Stimulated activated CD8-positive, alpha-beta memory T cell treated with anti-CD3 and anti-CD28 coated beads, Interleukin-2, amount 100 ng/mL, for 48 hours (primary cell): Measurements from ENCODE around the gene DSG2.
"Not testable (repeated sequence)": the region's sequence is repeated elsewhere in the genome, so short reads cannot be mapped to it uniquely, and the experiment has no call there.

Experiments
- DNase-seq, 2 donors: peaks; one replicate each; pipeline ENCODE4 v3.0.0-alpha.2; 2020; ENCODE audit warnings: low read depth in 2 of 2

The DSG2 gene

DNA sequence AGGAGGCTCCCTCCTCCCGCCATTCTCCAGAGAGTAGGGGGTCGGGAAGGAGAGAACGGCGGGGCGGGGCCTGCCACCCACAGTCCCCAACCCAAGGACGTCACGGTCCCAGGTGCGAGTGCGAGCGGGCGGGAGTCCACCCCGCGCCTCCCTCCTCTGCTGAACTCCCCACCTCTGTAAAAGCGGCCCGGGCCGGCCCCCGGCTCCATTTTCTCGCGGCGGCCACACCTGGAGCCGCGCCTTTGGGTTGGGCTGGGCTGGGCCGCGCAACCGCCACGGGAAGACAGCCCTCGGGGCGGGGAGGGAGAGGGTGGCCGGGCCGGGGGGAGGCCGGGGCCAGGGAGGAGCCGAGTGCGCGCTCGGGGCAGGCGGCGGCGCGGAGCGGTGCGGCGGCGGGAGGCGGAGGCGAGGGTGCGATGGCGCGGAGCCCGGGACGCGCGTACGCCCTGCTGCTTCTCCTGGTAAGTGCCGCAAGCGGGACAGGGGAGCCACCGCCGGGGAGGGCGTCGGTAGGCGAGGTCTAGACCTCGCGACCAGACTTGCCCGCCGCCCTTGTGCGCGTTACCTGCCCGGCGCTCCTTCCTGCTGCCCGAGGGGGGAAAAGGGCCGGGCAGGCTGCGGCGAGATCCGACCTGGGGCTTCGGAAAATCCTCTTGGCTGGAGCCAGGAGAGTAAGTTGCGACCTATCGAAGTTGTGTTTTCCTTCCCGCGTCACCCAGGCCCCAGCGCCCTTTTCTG, at the start of gene DSG2:
TSS of gene DSG2 (plus strand) at position 342 of the 738 bp plus-strand sequence. CDS start at position 417, 75 bp downstream.
- DNase-seq: peak in 1 of 2 donors; percentile 4

- no peak for DNase-seq
Measured at GRCh38 chr18:31450409-31450808, 47.6 kb upstream of the DSG2 start.

DNA sequence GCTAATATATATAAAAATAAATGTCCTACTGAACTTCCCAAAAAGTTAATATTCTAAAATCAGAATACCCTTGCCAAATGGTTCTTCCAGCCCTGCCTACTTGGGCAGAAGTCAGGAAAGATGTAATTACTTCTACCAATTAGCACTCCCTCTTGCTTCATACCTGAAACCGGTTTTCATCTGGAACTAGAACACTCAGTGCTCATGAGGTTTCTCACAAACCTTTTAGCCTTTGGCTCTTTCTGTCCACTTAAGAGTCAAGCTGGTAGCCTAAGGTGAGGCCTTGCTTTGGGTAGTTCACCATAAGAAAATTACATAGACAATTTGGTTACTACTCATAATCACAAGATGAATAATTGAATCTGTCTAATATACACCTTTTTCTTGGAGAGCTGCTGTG, 46.4 kb upstream of the DSG2 start:
- no peak for DNase-seq

- DNase-seq: no peak
Measured at GRCh38 chr18:31454066-31454708, 43.8 kb upstream of the DSG2 start.

- no peak for DNase-seq
Measured at GRCh38 chr18:31469629-31470028, 28.3 kb upstream of the DSG2 start.

GRCh38 chr18:31478688-31479087, 19.3 kb upstream of the DSG2 start:
- DNase-seq: no peak

- DNase-seq: no peak
Measured at GRCh38 chr18:31482051-31482450, 15.9 kb upstream of the DSG2 start.

DNA sequence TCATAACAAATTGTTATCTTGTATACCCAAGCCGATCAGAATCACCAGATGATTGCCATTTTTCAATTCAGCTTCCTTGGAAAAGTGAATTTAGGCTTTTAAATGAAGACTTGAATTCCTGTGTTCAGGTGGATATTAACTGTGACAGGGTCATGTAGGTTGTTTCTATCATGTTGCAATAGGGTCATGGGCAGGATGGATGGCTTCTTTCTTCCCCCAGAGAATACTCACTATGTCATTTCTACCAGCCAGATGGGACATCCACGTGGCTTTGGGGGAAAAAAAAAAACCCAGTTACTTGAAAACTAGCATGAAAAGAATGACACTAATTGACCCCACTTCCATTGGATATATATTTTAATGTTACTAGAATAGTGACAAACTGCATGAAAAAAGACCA, 14.6 kb upstream of the DSG2 start:
- no peak for DNase-seq

DNA sequence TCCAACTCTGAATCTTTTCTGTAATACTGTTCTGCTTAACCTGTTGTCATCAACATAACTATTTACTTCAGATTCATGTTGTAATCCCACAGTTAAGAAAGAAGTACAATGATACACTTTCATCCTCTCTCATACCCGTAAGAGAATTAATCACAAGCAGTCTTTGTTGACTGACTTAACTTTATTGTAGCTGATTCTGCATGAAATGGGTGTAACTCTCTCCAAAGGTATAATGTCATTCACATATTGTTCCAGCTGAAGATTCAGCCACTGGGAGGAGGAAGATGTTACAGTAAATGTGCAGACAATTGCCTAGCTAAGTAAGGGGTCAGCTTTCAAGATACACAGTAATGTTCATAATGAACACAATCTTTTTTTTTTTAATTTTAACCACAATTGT, 13.5 kb upstream of the DSG2 start:
- no peak for DNase-seq

- no peak for DNase-seq
Measured at GRCh38 chr18:31486165-31486564, 11.8 kb upstream of the DSG2 start.

GRCh38 chr18:31487246-31488015, 10.5 kb upstream of the DSG2 start:
- DNase-seq: no peak

DNA sequence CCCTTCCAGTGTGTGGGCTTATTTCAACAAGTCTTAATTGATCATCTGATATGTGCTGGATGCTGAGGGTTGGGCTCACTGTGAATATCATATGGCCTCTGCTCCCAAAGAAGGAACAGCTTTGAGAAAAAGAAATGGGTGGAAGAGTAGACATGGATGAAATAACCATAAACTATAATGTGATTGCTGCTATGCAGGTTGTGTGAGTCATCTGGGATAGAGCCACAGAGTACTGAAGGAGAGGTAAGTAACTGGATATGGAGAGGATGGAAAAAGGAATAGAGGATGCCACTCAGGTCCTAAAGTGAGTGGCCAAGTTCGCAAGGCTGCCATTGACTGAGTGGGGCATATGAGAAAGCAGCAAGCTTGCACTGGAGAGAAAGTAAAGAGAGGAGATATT, 8.7 kb upstream of the DSG2 start:
- no peak for DNase-seq

DNA sequence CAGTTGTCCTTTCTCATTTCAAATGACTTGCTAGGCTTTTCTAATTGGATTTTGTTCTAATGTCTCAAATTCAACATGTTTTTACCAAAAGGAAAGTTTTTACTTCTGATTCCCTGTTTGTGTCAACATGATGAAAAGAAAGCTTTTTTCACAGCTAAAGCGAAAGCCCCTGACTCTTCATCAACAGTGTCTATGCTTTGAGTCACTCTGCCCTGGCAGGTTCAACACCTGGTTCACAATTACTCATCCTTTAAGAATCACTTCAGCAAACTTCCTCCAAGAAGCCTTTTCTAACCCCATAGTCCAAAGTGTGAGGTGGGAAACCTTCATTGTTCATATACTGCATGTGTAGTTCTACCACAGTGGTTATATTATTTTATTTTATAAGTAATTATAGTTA, 7.6 kb upstream of the DSG2 start:
- DNase-seq: no peak

- no peak for DNase-seq
Measured at GRCh38 chr18:31490833-31491232, 7.1 kb upstream of the DSG2 start.

GRCh38 chr18:31491586-31491985, 6.4 kb upstream of the DSG2 start:
- DNase-seq: no peak

DNA sequence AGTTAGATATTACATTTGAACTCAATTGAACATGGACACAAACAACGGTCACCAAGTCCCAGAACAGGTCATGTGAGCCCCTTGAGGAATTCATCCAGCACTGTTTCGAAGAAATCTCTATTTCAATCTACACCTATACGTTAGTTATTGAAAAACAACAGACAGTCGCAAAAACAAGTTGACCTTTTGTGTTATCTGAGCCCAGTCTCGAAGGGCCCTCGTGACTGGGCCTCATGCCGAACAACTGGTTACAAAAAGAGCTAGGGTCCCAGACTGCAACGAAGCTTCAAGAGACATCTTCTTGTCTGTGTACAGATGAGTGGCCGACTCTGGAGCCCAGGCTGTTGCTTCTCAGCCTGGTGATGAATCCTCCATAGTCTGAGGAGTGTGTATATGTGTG, 5.3 kb upstream of the DSG2 start:
- no peak for DNase-seq

GRCh38 chr18:31493171-31493570, 4.8 kb upstream of the DSG2 start:
- no peak for DNase-seq

GRCh38 chr18:31493941-31494340, 4.0 kb upstream of the DSG2 start:
- no peak for DNase-seq

DNA sequence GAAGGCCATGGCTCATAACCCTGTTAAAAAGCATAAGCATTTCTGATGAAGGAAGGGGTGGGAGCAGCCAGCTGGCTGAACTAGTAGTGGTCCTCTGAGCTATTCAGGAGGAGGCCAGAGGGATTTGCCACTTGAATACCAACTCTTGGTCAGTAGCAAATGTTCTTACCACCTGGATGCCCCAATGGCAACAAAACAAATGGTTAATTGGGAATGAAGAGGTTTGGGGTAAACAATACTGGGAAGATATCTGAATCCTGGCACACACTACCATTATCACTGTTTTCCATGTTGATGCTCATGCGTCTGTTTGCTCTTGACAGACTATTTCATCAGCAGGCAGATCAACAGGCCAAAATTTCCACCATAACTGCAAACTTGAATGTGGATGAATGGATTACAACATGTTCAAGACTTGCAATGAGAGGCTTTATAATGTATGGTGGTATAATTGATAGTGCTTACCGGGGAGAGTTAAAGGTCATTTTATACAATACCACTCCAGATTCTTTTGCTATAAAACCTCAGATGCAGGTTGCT, 3.2 kb upstream of the DSG2 start:
- DNase-seq: not testable (repeated sequence)

- DNase-seq: no peak
Measured at GRCh38 chr18:31497404-31497835, 557 bp upstream of the DSG2 start.

DNA sequence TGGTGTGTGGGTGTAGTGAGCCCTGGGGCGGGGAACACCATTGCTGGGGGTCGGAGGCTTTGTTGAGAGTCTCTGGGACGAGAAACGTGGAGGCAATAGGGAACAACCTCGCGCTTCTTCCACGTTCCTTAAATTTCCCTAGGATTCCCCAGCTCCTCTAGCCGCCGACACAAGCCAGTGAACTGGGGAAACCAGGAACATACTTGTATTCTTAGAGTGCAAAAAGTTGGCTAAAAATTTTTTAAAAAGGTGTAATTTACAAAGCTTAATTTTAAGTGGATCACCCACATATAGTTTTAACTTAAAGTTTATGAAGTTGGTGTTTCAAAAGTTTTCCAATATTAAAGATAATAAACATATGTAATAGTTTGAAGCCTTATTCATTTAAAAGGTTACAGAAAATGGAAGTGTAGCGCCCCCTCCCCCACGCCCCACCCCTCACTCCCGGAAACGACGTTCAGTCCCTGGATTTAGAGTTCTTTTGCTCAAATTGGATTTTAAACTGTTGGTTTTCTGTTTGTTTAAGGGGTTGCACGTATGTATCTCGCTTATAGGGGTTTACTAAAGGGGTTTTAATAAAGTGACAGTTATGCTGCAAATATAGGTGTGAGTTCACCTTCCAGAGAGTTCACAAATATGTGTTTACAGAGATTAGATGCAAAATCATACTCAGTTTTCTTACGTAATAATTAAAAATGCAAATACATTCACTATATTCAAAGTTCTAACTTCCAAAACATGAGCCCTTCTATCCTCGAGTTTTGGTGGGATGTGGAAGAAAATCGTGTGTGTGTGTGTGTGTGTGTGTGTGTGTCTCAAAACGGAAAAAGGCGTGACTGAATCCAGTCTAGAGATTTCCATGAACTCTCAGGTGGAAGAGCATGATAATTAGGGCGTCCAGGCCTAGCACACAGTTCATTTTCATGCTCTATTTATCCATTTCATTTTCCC, 872 bp downstream of the DSG2 start:
- no peak for DNase-seq
